ENCODE data around the gene HINT1.

Gene HINT1

DNA sequence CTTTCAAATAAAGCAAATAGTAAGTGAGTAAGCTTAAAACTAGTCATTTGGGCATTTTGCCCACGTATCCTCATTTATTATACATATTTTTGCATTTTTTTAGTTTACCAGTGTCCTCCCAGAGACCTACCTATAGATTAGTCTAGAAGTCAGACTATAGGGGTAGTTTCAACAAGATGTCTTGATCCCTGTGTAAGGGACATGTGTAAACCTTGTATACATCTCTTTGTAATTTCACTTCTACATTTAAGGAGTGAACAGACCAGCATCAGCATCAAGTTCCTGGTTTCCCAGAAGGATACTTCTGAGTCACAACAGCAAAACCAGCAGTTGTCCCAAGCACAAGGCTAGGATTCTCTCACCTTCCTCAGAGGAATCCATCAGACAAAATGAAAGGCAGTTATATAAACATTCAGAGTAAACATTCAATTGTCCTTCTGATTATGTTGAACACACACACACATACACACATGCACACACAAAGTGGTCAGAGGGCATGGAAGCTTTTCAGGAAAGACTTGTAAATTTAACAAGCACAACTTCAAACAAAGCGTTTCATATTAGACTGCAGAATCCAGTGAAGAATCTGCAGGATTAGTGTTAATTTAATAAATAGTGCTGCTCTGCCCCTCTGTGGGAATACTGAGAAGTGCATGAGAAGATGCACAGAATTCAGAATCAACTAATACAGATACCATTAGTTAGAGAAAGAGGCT lies 55.4 kb downstream of the HINT1 start:
- TF ChIP-seq ZFX (IDR thresholded peaks at IDR 0.05; ENCODE audit: borderline replicate concordance): no peak
- TF ChIP-seq, protein P1, sequence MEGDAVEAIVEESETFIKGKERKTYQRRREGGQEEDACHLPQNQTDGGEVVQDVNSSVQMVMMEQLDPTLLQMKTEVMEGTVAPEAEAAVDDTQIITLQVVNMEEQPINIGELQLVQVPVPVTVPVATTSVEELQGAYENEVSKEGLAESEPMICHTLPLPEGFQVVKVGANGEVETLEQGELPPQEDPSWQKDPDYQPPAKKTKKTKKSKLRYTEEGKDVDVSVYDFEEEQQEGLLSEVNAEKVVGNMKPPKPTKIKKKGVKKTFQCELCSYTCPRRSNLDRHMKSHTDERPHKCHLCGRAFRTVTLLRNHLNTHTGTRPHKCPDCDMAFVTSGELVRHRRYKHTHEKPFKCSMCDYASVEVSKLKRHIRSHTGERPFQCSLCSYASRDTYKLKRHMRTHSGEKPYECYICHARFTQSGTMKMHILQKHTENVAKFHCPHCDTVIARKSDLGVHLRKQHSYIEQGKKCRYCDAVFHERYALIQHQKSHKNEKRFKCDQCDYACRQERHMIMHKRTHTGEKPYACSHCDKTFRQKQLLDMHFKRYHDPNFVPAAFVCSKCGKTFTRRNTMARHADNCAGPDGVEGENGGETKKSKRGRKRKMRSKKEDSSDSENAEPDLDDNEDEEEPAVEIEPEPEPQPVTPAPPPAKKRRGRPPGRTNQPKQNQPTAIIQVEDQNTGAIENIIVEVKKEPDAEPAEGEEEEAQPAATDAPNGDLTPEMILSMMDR (IDR thresholded peaks at IDR 0.05): peak; percentile 80
- H3K27ac ChIP-seq: no peak overlapping the region
